Glutamatergic neuron (in vitro differentiated cells): ENCODE results near the gene PLD1. TPM values are rescaled to one million over a fixed set of nuclear protein-coding genes. Genes with fewer than 3 reads are reported as not detected.

Experiments used
- DNase-seq: peaks from one replicate; pipeline ENCODE4 v3.0.0; 2022
- H3K27ac Mint-ChIP-seq: one replicate; pipeline ENCODE4 v1.8.0; 2020; ENCODE audit warnings: mild to moderate bottlenecking, mixed read lengths, inconsistent platforms; ENCODE audit not compliant: unreplicated experiment
- H3K27me3 Mint-ChIP-seq: one replicate; pipeline ENCODE4 v1.8.0; 2020; ENCODE audit warnings: mild to moderate bottlenecking, moderate library complexity, mixed read lengths, inconsistent platforms; ENCODE audit not compliant: unreplicated experiment
- H3K36me3 Mint-ChIP-seq: one replicate; pipeline ENCODE4 v1.8.0; 2020; ENCODE audit warnings: mild to moderate bottlenecking, mixed read lengths, inconsistent platforms; ENCODE audit not compliant: unreplicated experiment
- H3K4me1 Mint-ChIP-seq: one replicate; pipeline ENCODE4 v1.8.0; 2020; ENCODE audit warnings: mild to moderate bottlenecking, low read depth, mixed read lengths, inconsistent platforms; ENCODE audit not compliant: unreplicated experiment
- H3K4me3 Mint-ChIP-seq: one replicate; pipeline ENCODE4 v1.8.0; 2020; ENCODE audit warnings: mild to moderate bottlenecking, mixed read lengths, inconsistent platforms; ENCODE audit not compliant: unreplicated experiment
- H3K9me3 Mint-ChIP-seq: one replicate; pipeline ENCODE4 v1.8.0; 2020; ENCODE audit warnings: mild to moderate bottlenecking, moderate library complexity, mixed read lengths, inconsistent platforms; ENCODE audit not compliant: unreplicated experiment
- total RNA-seq: library from RNA; stranded (reverse); fragmentation: NEBNext Ultra II Directional; extraction: Animal tissue kit (Norgen Biotek cat#: 25700); gene quantifications from one replicate; pipeline ENCODE4 v1.2.1, GENCODE V29; 2021; ENCODE audit not compliant: unreplicated experiment
- TF ChIP-seq, protein P1 (sequence below): fragments of 200-600 bp; sonication (generic); IDR thresholded peaks from one replicate; pipeline ENCODE4 v1.5.0; 2021; ENCODE audit not compliant: partially characterized antibody, unreplicated experiment

PLD1 gene
- total RNA-seq, 1 donor from 2014 or later: 0.61 TPM

DNA sequence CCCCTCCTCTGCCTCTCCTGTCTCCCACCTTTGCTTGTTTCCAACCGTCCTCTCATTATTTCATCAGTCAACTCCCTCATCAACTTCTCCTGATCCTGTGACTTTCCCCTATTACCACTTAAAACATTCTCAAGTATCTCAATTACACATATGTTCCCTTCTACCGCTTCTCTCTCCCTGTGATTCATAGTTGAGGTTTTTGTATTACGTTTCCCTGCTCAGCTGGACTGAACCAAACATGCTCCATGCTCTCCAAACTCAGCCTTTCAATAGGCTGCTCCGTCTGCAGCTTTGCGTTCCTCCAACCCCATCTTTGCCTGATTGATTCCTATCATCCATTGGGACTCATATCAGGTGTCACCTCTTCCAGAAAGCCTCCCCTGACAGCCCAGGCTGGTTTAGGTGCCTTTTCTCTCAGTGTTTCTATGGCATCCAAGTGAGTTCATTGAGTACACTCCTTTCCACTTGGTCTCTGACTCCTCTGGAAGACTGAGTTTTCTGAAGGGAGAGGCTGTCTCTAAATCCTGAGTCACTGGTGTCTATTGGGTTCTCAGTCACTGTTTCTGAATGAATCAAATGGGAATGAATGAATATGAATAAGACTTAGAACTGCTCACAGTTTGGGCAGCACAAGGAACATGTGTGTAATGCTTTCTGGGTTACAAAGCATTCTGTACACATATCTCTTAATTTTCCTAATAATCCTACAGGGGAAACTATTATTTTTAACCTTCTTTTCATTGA, 56.4 kb downstream of the PLD1 start:
- TF ChIP-seq, protein P1, sequence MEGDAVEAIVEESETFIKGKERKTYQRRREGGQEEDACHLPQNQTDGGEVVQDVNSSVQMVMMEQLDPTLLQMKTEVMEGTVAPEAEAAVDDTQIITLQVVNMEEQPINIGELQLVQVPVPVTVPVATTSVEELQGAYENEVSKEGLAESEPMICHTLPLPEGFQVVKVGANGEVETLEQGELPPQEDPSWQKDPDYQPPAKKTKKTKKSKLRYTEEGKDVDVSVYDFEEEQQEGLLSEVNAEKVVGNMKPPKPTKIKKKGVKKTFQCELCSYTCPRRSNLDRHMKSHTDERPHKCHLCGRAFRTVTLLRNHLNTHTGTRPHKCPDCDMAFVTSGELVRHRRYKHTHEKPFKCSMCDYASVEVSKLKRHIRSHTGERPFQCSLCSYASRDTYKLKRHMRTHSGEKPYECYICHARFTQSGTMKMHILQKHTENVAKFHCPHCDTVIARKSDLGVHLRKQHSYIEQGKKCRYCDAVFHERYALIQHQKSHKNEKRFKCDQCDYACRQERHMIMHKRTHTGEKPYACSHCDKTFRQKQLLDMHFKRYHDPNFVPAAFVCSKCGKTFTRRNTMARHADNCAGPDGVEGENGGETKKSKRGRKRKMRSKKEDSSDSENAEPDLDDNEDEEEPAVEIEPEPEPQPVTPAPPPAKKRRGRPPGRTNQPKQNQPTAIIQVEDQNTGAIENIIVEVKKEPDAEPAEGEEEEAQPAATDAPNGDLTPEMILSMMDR: no peak
- H3K4me1 Mint-ChIP-seq: peaks cover 8% of the 10 kb centered on the region
- no peak for DNase-seq

DNA sequence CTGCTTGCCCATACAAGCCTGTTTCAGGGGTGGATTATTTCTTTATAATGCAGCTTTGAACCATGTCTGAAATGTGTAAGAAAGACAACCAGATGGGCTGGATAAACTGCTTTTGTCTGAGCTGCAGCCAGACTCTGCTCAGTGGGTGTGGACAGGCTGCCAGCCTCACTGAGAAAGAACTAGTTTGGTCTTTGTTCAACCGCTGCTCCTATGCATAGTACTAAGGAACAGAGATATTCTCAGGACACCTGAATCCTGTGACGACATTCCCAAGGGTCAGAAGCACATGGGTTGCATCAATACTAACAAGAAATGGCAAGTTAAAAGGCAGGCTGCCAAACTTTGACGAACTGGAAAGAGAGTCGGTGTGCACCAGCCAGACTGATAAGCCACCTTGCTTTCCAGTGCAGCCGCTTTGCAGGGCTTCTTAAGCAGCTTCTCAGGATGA, 57.2 kb downstream of the PLD1 start:
- Mint-ChIP-seq H3K4me3 (no peak overlapping the region), H3K4me1 (peaks cover under 1% of the 10 kb centered on the region), H3K9me3 (no peaks in the 10 kb centered on the region), H3K36me3 (no peaks in the 10 kb centered on the region), H3K27me3 (no peaks in the 10 kb centered on the region), H3K27ac (no peak overlapping the region)
- DNase-seq: no peak
- TF ChIP-seq, protein P1: no peak

More for the DNA sequence above, 56.4 kb downstream of the PLD1 start:
- Mint-ChIP-seq H3K27me3 (no peaks in the 10 kb centered on the region), H3K9me3 (no peaks in the 10 kb centered on the region), H3K27ac (no peak overlapping the region), H3K36me3 (no peaks in the 10 kb centered on the region), H3K4me3 (no peak overlapping the region)

DNA sequence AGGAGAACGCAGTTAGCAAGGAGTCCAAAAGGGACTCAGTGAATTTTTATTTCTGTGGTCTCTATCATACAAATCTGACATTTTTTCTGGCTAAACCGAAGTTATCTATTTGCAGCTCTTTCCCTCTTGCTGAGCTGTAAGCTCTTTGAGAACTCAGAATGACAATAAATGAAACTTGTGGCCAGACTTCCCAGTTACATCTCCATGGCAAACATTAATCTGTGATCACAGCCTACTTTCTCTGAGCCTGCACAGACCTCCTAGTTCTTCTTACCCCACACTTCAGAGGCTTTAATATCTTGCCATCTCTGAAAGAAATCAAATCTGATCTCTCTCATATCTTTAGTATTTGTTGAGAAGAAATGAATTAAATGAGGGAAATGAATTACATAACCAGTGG, 58.0 kb downstream of the PLD1 start:
- Mint-ChIP-seq H3K36me3 (no peaks in the 10 kb centered on the region), H3K4me1 (no peaks in the 10 kb centered on the region), H3K9me3 (no peaks in the 10 kb centered on the region), H3K27me3 (no peaks in the 10 kb centered on the region), H3K4me3 (no peak overlapping the region), H3K27ac (no peak overlapping the region)
- TF ChIP-seq, protein P1: no peak
- no peak for DNase-seq

DNA sequence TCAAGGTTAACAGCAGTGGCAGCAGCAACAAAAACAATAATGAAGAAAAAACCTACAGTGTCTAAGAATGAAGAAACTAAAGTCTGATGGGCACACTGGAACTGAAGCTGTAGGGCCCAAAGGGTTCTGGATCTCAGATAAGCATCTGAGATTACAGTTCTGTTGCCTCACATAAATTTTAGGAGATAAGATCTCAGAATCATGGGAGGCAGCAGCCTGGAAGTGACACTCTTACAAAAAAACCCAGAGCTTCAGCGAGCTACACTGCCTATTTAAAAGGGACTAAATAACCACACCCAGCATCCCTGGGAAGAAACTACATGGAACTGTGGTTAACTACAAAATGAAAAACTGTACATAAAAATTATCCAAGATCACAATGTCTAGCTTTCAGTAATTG, 61.2 kb downstream of the PLD1 start:
- Mint-ChIP-seq H3K27ac (no peak overlapping the region), H3K4me1 (no peaks in the 10 kb centered on the region), H3K4me3 (no peak overlapping the region), H3K9me3 (peaks cover 2% of the 10 kb centered on the region), H3K27me3 (no peaks in the 10 kb centered on the region), H3K36me3 (no peaks in the 10 kb centered on the region)
- TF ChIP-seq, protein P1: no peak
- DNase-seq: no peak
